Measurements from ENCODE around the gene TNNI2.

TNNI2 gene

DNA sequence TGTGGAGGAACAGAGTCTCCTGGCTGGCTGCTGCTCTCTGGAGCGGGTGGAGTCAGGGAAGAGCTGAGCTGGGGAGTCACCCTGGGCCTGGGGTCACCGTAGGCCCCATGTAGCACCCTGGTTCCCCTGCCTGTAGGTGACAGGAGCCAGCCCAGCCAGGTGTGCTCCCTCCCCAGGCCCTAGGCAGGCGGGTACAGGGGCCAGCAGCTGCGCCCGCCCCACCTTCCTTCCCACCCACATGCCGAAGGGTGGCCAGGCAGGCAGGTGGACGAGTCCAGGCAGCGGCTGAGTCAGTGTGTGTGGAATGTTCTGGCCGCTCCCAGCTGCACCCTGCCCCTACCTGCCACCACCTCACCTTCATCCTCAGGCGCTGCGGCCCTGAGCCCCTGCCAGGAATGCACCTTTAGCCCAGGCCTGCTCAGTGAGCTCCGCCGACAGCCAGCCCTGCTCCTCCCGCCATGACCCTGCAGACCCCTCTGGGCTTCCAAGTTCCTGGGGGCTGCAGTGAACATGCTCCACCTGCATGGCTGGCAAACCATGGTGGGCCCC lies 4.6 kb upstream of the TNNI2 start:
- H3K4me3 ChIP-seq (replicated peaks; ENCODE audit: low read depth, low read length) = no peak overlapping the region
- TF ChIP-seq, protein P1, sequence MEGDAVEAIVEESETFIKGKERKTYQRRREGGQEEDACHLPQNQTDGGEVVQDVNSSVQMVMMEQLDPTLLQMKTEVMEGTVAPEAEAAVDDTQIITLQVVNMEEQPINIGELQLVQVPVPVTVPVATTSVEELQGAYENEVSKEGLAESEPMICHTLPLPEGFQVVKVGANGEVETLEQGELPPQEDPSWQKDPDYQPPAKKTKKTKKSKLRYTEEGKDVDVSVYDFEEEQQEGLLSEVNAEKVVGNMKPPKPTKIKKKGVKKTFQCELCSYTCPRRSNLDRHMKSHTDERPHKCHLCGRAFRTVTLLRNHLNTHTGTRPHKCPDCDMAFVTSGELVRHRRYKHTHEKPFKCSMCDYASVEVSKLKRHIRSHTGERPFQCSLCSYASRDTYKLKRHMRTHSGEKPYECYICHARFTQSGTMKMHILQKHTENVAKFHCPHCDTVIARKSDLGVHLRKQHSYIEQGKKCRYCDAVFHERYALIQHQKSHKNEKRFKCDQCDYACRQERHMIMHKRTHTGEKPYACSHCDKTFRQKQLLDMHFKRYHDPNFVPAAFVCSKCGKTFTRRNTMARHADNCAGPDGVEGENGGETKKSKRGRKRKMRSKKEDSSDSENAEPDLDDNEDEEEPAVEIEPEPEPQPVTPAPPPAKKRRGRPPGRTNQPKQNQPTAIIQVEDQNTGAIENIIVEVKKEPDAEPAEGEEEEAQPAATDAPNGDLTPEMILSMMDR (IDR thresholded peaks at IDR 0.05; ENCODE audit: low read depth, low read length, missing control alignments) = no peak
- no peak for DNase-seq (ENCODE audit: extremely low read depth, low read depth)

DNA sequence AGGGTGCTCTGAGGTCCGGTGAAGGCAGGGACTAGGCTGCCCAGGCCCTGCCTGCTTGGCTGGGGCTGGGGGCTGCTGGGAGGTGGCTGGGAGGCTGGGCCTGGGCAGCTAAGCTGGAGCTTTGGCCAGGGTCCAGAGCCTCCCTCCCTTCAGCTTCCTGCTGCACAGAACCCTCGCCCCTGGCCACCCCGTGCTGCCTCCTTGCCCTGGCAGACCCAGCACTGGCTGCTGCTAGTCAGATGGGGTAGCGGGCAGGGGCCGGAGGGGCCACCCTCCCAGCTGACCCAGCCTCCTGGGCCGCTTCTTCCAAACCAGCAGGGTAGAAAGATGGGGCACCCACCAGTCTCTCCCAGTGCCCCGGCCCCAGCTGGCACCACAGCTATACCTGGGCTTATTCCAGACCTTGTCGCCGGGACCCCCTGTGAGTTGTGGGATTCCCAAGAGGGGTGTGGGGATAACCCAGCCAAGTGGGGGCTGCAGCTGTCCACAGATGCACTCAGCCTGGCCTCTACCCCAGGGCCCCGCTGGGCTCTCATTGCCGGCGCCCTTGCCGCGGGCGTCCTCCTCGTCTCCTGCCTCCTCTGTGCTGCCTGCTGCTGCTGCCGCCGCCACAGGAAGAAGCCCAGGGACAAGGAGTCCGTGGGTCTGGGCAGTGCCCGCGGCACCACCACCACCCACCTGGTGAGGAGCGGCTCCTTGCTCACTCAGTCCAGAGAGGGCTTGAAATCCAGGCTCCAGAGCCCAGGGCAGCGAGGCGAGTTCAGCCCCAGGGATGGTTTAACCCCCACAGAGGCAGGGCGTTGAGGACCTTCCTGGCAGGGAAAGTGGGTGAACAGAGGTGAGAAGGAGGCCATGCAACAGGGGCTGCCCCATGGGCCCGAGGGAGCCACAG lies 3.8 kb upstream of the TNNI2 start, which contains the start of gene SYT8:
SYT8 (plus strand) TSS at position 212 of the 892 bp plus-strand sequence; CDS start at position 328, 116 bp downstream.
- TF ChIP-seq, protein P1 (IDR thresholded peaks at IDR 0.05; ENCODE audit: low read depth, low read length, missing control alignments) = no peak
- no peak for DNase-seq (ENCODE audit: extremely low read depth, low read depth)
- H3K4me3 ChIP-seq (replicated peaks; ENCODE audit: low read depth, low read length) = no peak within 1 kb of the TSS

DNA sequence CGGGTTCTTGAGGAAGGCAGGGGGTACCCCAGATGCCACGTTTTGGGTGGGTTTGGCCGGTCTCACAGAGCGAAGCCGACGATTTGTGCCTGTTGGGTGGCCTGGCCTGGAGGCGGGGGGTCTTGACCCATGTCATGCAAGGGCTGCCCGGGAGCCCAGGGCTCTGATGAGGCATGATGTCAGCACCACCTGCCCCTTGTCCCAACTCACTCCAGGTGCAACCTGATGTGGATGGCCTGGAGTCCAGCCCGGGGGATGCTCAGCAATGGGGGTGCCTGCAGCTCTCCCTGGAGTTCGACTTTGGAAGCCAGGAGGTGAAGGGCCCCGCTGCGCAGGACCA lies 3.1 kb upstream of the TNNI2 start:
- DNase-seq (ENCODE audit: extremely low read depth, low read depth) = no peak
- H3K4me3 ChIP-seq (replicated peaks; ENCODE audit: low read depth, low read length) = no peak overlapping the region
- TF ChIP-seq, protein P1 (IDR thresholded peaks at IDR 0.05; ENCODE audit: low read depth, low read length, missing control alignments) = no peak

DNA sequence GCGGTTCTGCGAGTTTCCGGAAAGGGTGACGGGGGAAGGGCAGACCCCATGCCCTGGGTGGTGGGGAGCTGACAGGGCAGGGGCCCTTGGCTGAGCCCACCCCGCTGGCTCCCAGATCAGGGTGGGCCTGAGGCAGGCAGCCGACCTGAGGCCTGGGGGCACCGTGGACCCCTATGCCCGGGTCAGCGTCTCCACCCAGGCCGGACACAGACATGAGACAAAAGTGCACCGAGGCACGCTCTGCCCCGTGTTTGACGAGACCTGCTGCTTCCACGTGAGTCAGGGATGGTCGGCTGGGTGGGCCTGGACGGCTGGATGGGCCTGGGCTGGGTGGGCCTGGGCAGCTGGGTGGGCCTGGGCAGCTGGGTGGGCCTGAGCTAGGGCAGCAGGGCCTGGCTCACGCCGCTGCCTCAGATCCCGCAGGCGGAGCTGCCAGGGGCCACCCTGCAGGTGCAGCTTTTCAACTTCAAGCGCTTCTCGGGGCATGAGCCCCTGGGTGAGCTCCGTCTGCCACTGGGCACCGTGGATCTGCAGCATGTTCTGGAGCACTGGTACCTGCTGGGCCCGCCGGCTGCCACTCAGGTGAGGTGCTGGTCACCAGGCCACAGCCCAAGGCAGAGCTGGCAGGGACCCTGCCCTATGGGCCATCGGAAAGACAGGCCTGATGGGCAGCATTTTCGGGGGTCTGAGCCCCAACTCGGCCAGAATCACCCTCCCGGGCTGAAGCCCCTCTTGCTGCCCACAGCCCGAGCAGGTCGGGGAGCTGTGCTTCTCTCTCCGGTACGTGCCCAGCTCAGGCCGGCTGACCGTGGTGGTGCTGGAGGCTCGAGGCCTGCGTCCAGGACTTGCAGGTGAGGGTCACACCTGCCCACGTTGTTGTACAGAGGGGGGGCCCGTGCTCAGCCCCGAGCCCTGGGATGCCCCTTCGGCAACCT lies 2.5 kb upstream of the TNNI2 start:
- no peak for DNase-seq (ENCODE audit: extremely low read depth, low read depth)
- no peak overlapping the region for H3K4me3 ChIP-seq (replicated peaks; ENCODE audit: low read depth, low read length)
- TF ChIP-seq, protein P1 (IDR thresholded peaks at IDR 0.05; ENCODE audit: low read depth, low read length, missing control alignments) = no peak

DNA sequence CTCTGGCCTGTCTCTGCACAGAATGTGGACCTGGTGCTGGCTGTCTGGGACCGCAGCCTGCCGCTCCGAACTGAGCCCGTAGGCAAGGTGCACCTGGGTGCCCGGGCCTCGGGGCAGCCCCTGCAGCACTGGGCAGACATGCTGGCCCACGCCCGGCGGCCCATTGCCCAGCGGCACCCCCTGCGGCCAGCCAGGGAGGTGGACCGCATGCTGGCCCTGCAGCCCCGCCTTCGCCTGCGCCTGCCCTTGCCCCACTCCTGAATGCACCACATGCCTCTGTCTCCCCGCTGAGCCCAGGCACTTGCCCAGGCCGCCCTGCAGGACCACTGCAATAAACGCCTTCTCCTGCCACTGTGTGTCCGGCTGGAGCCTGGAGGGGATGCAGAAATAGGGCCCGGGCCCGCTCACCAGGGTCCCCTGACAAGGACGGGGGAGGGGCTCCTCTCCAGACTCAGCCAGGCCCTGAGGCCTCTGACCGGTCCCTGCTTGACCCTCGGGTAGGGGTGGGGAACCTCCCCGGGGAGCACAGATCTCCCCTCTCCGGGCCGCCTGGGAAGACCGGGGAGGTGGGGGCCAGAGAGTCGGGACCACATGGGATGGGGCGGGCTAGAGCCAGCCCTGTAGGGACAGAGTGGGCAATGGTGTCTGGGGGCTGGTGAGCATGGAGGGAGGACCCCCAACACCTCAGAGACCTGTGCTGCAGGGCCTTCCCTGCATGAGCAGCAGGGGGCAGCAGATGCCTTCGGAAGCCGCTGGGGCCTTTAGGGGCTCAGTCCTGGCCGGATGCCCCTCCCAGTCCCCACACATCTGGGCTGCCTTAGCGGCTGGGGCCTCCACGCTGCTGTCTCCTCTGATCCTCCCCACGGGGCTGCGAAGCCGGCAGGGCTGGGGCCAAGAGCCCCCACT lies 1.4 kb upstream of the TNNI2 start:
- TF ChIP-seq, protein P1 (IDR thresholded peaks at IDR 0.05; ENCODE audit: low read depth, low read length, missing control alignments) = peak; percentile 88
- H3K4me3 ChIP-seq (replicated peaks; ENCODE audit: low read depth, low read length) = no peak overlapping the region
- DNase-seq (ENCODE audit: extremely low read depth, low read depth) = no peak

DNA sequence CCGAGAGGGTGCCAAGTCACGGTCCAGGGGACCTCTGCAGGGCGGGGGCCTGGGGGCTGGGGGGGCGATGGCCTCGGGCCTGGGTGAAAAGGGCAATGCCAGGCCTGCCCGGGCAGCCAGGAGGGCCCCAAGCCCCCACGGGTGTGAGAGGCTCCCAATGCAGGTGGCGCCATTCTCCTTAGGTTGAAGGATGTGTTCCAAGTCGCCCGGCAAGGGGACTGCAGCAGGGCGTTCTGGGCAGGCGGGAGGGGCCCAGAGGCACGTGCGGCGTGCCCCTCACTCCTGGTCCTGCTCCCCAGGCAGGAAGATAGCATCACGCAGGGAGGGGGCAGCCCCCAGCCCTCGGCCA lies 730 bp upstream of the TNNI2 start:
- no peak overlapping the region for H3K4me3 ChIP-seq (replicated peaks; ENCODE audit: low read depth, low read length)
- no peak for DNase-seq (ENCODE audit: extremely low read depth, low read depth)
- TF ChIP-seq, protein P1 (IDR thresholded peaks at IDR 0.05; ENCODE audit: low read depth, low read length, missing control alignments) = no peak
